Stimulated activated CD8-positive, alpha-beta memory T cell treated with anti-CD3 and anti-CD28 coated beads, Interleukin-12 subunit alpha, Interleukin-12 subunit beta, amount 100 ng/mL, for 24 hours (primary cell): ENCODE results near the gene USP17L10.
"Not testable (repeated sequence)": the region's sequence is repeated elsewhere in the genome, so short reads cannot be mapped to it uniquely, and the experiment has no call there.

Source experiments
- DNase-seq: peaks from one replicate; pipeline ENCODE4 v3.0.0-alpha.2; 2020; ENCODE audit errors: extremely low read depth

The USP17L10 gene, protein sequence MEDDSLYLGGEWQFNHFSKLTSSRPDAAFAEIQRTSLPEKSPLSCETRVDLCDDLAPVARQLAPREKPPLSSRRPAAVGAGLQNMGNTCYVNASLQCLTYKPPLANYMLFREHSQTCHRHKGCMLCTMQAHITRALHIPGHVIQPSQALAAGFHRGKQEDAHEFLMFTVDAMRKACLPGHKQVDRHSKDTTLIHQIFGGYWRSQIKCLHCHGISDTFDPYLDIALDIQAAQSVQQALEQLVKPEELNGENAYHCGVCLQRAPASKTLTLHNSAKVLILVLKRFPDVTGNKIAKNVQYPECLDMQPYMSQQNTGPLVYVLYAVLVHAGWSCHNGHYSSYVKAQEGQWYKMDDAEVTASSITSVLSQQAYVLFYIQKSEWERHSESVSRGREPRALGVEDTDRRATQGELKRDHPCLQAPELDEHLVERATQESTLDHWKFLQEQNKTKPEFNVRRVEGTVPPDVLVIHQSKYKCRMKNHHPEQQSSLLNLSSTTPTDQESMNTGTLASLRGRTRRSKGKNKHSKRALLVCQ

DNA sequence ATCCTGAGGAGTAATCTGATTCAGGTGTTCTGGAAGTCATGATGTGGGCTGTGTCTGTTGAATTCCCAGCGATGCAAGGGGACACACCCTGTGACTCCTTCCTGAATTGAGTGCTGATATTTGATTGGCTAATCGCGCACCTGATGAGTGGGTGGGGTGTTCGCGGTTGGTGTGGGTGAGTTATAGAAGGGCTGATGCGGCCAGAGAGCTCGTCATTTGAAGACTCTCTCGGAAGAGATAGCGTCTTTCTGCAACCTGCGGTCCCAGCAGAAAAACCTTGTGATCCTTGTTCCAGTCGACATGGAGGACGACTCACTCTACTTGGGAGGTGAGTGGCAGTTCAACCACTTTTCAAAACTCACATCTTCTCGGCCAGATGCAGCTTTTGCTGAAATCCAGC is at the start of gene USP17L10:
USP17L10 (plus strand) TSS at position 301 of the 400 bp plus-strand sequence; CDS start at position 301, 0 bp downstream.
- DNase-seq = not testable (repeated sequence)

DNA sequence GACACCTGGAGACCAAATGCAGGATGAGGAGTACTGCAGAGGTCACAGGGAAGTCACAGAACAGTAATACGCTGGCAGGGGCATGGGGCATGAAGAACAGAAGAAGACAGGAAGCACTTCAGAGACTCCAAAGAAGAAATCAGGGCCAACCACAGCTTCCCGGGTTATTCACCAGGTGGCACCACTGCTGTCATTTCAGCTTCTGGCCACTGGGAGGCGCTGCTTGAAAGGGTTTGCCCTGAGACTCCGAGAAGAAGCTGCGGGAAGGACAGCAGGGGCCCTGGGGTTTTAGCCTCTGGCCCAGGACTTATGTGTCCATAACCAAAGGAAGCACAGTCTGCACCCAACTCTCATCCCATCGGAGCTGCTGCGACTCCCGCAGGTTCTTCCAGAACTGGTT is 44.5 kb upstream of the USP17L10 start:
- DNase-seq = not testable (repeated sequence)

DNA sequence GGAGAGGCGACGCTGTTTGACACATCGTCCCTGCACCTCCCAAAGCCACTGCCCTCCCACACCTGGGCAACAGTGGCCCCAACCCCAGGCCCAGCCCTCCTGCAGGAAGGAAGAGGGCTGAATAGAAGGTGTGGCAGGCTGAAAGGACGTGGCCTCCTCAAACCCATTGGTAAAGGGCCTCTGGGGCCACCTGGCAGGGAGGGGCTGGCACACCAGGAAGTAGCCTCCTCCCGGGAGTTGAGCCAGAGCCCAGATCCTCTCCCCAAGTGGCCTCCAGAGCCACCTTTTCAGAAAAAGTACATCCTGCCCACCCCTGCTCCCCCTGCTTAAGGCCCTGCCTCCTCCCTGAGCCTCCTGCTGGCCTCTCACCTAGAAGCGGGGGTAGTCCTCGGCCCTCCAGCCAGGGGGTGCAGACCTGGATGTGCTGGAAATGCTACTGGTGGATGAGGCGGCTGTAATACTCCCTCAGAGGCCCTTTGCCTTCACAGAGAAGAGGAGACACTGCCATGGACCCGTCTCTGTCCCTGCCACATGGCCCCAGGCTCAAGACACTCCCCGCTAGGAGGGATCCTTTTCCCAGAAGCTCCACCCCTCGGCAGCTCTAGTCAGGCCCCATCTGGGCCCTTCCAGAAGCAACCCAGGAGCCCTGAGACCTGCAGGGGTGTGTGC is 40.5 kb upstream of the USP17L10 start, which contains the start of gene FAM90A26:
FAM90A26 (plus strand) TSS at position 619 of the 669 bp plus-strand sequence. CDS start 2,764 bp downstream, outside the sequence.
- not testable (repeated sequence) for DNase-seq

DNA sequence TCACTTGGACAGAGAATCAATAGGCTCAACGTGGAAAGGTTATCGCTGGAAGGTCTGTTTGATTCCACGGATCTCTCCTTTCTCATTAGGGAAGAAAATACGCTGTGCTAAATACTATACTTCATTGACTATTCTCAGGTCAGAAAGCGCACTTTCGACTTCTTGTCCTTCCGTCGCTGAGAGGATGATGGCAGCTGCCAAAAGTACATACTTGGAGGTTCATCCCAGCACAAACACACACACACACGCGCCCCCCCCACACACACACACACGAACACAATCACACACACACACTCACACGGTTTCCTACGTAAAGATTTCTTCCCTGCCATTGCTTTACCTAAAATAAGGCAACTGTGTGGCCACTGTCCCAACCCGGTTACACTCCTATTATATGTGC is 4.2 kb downstream of the USP17L10 start:
- not testable (repeated sequence) for DNase-seq

DNA sequence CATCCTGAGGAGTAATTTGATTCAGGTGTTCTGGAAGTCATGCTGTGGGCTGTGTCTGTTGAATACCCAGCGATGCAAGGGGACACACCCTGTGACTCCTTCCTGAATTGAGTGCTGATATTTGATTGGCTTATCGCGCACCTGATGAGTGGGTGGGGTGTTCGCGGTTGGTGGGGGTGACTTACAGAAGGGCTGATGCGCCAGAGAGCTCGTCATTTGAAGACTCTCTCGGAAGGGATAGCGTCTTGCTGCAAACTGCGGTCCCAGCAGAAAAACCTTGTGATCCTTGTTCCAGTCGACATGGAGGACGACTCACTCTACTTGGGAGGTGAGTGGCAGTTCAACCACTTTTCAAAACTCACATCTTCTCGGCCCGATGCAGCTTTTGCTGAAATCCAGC is 4.6 kb downstream of the USP17L10 start, which contains the start of gene USP17L11:
USP17L11 (plus strand) TSS at position 301 of the 400 bp plus-strand sequence; CDS start at position 301, 0 bp downstream.
- not testable (repeated sequence) for DNase-seq

DNA sequence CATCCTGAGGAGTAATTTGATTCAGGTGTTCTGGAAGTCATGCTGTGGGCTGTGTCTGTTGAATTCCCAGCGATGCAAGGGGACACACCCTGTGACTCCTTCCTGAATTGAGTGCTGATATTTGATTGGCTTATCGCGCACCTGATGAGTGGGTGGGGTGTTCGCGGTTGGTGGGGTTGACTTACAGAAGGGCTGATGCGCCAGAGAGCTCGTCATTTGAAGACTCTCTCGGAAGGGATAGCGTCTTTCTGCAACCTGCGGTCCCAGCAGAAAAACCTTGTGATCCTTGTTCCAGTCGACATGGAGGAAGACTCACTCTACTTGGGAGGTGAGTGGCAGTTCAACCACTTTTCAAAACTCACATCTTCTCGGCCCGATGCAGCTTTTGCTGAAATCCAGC is 9.4 kb downstream of the USP17L10 start, which contains the start of gene USP17L12:
USP17L12 (plus strand) TSS at position 301 of the 400 bp plus-strand sequence; CDS start at position 301, 0 bp downstream.
- not testable (repeated sequence) for DNase-seq

DNA sequence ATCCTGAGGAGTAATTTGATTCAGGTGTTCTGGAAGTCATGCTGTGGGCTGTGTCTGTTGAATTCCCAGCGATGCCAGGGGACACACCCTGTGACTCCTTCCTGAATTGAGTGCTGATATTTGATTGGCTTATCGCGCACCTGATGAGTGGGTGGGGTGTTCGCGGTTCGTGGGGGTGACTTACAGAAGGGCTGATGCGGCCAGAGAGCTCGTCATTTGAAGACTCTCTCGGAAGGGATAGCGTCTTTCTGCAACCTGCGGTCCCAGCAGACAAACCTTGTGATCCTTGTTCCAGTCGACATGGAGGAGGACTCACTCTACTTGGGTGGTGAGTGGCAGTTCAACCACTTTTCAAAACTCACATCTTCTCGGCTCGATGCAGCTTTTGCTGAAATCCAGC is 14.1 kb downstream of the USP17L10 start, which contains the start of gene USP17L13:
USP17L13 (plus strand) TSS at position 301 of the 400 bp plus-strand sequence; CDS start at position 301, 0 bp downstream.
- DNase-seq = not testable (repeated sequence)

DNA sequence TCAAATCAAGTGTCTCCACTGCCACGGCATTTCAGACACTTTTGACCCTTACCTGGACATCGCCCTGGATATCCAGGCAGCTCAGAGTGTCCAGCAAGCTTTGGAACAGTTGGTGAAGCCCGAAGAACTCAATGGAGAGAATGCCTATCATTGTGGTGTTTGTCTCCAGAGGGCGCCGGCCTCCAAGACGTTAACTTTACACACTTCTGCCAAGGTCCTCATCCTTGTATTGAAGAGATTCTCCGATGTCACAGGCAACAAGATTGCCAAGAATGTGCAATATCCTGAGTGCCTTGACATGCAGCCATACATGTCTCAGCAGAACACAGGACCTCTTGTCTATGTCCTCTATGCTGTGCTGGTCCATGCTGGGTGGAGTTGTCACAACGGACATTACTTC is 19.8 kb downstream of the USP17L10 start:
- DNase-seq = not testable (repeated sequence)

DNA sequence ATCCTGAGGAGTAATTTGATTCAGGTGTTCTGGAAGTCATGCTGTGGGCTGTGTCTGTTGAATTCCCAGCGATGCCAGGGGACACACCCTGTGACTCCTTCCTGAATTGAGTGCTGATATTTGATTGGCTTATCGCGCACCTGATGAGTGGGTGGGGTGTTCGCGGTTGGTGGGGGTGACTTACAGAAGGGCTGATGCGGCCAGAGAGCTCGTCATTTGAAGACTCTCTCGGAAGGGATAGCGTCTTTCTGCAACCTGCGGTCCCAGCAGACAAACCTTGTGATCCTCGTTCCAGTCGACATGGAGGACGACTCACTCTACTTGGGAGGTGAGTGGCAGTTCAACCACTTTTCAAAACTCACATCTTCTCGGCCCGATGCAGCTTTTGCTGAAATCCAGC is 23.6 kb downstream of the USP17L10 start, which contains the start of gene USP17L15:
USP17L15 (plus strand) TSS at position 301 of the 400 bp plus-strand sequence; CDS start at position 301, 0 bp downstream.
- not testable (repeated sequence) for DNase-seq

DNA sequence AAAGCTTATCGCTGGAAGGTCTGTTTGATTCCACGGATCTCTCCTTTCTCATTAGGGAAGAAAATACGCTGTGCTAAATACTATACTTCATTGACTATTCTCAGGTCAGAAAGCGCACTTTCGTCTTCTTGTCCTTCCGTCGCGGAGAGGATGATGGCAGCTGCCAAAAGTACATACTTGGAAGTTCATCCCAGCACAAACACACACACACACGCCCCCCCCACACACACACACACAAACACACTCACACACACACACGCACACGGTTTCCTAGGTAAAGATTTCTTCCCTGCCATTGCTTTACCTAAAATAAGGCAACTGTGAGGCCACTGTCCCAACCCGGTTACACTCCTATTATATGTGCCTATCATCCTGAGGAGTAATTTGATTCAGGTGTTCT is 28.0 kb downstream of the USP17L10 start:
- not testable (repeated sequence) for DNase-seq

DNA sequence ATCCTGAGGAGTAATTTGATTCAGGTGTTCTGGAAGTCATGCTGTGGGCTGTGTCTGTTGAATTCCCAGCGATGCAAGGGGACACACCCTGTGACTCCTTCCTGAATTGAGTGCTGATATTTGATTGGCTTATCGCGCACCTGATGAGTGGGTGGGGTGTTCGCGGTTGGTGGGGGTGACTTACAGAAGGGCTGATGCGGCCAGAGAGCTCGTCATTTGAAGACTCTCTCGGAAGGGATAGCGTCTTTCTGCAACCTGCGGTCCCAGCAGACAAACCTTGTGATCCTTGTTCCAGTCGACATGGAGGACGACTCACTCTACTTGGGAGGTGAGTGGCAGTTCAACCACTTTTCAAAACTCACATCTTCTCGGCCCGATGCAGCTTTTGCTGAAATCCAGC is 33.1 kb downstream of the USP17L10 start, which contains the start of gene USP17L17:
USP17L17 (plus strand) TSS at position 301 of the 400 bp plus-strand sequence; CDS start at position 301, 0 bp downstream.
- DNase-seq = not testable (repeated sequence)

DNA sequence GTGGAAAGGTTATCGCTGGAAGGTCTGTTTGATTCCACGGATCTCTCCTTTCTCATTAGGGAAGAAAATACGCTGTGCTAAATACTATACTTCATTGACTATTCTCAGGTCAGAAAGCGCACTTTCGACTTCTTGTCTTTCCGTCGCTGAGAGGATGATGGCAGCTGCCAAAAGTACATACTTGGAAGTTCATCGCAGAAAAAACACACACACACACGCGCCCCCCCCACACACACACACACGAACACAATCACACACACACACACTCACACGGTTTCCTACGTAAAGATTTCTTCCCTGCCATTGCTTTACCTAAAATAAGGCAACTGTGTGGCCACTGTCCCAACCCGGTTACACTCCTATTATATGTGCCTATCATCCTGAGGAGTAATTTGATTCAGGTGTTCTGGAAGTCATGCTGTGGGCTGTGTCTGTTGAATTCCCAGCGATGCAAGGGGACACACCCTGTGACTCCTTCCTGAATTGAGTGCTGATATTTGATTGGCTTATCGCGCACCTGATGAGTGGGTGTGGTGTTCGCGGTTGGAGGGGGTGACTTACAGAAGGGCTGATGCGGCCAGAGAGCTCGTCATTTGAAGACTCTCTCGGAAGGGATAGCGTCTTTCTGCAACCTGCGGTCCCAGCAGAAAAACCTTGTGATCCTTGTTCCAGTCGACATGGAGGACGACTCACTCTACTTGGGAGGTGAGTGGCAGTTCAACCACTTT is 37.7 kb downstream of the USP17L10 start, which contains the start of gene USP17L18:
USP17L18 (plus strand) TSS at position 678 of the 728 bp plus-strand sequence; CDS start at position 678, 0 bp downstream.
- not testable (repeated sequence) for DNase-seq

DNA sequence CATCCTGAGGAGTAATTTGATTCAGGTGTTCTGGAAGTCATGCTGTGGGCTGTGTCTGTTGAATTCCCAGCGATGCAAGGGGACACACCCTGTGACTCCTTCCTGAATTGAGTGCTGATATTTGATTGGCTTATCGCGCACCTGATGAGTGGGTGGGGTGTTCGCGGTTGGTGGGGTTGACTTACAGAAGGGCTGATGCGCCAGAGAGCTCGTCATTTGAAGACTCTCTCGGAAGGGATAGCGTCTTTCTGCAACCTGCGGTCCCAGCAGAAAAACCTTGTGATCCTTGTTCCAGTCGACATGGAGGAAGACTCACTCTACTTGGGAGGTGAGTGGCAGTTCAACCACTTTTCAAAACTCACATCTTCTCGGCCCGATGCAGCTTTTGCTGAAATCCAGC is 42.6 kb downstream of the USP17L10 start, which contains the start of gene USP17L19:
USP17L19 (plus strand) TSS at position 301 of the 400 bp plus-strand sequence; CDS start at position 301, 0 bp downstream.
- not testable (repeated sequence) for DNase-seq

DNA sequence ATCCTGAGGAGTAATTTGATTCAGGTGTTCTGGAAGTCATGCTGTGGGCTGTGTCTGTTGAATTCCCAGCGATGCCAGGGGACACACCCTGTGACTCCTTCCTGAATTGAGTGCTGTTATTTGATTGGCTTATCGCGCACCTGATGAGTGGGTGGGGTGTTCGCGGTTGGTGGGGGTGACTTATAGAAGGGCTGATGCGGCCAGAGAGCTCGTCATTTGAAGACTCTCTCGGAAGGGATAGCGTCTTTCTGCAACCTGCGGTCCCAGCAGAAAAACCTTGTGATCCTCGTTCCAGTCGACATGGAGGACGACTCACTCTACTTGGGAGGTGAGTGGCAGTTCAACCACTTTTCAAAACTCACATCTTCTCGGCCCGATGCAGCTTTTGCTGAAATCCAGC is 47.4 kb downstream of the USP17L10 start, which contains the start of gene USP17L20:
USP17L20 (plus strand) TSS at position 301 of the 400 bp plus-strand sequence; CDS start at position 301, 0 bp downstream.
- not testable (repeated sequence) for DNase-seq
